Keratinocyte (primary cell): ENCODE measurements around the gene IGFBP3.

Experiments
- CTCF ChIP-seq, 3 experiments: IDR thresholded peaks in 1 of 3; conservative IDR thresholded peaks in 1 of 3; optimal IDR thresholded peaks in 1 of 3; 2 replicates in 2 of 3; 3 replicates in 1 of 3; pipeline versions ENCODE3 to v1.5.1; 2011; ENCODE audit warnings: low read length in 3 of 3, mild to moderate bottlenecking in 3 of 3, moderate library complexity in 2 of 3, control low read depth in 1 of 3, inconsistent platforms in 1 of 3; ENCODE audit not compliant: insufficient read depth in 2 of 3; ENCODE audit errors: extremely low read depth in 1 of 3
- EZH2 ChIP-seq: IDR thresholded peaks from one replicate; pipeline ENCODE4 v1.6.1; 2012; ENCODE audit warnings: inconsistent platforms, mild to moderate bottlenecking, low read length, moderate library complexity

GRCh38 chr7:45940939-45941338 lies 19.9 kb upstream of the IGFBP3 start:
- TF ChIP-seq CTCF (optimal IDR thresholded peaks at IDR 0.05 in 1 of 3, IDR thresholded peaks at IDR 0.05 in 1 of 3, conservative IDR thresholded peaks at IDR 0.05 in 1 of 3; ENCODE audit: extremely low read depth in 1 of 3, insufficient read depth in 2 of 3, low read length in 3 of 3) (no peak), EZH2 (no peak)
